Measurements from ENCODE around the gene SLC38A10. TPM values are rescaled to one million over a fixed set of nuclear protein-coding genes. Genes with fewer than 3 reads are reported as not detected.

Gene SLC38A10
- total RNA-seq, 1 donor from 2014 or later = 26.1 TPM

GRCh38 chr17:81250286-81251093 is 44.6 kb downstream of the SLC38A10 start:
- H3K27ac ChIP-seq (ENCODE audit: low read depth, low read length) = no peak overlapping the region
- no peak overlapping the region for H3K9ac ChIP-seq (ENCODE audit: low read depth in 1 of 3, low read length in 3 of 3)
- H3K4me1 ChIP-seq (ENCODE audit: control insufficient read depth in 3 of 3, insufficient read depth in 3 of 3, low read length in 3 of 3) = peaks cover 9 to 18% (median 10%) of the 10 kb centered on the region in 3 donors
- no peaks in the 10 kb centered on the region for H3K9me3 ChIP-seq (ENCODE audit: control insufficient read depth in 3 of 3, low read length in 3 of 3)
- H3K36me3 ChIP-seq (ENCODE audit: control insufficient read depth in 3 of 3, insufficient read depth in 3 of 3, low read length in 3 of 3) = peaks cover 4 to 19% (median 9%) of the 10 kb centered on the region in 3 donors
- H3K27me3 ChIP-seq (ENCODE audit: control insufficient read depth in 3 of 3, insufficient read depth in 3 of 3, low read length in 3 of 3) = no peaks in the 10 kb centered on the region
- no peak overlapping the region for H3K4me3 ChIP-seq (ENCODE audit: low read length in 3 of 3)

- no peak overlapping the region for H3K27ac ChIP-seq (ENCODE audit: low read depth, low read length)
- H3K36me3 ChIP-seq (ENCODE audit: control insufficient read depth in 3 of 3, insufficient read depth in 3 of 3, low read length in 3 of 3) = peaks cover 4 to 19% (median 9%) of the 10 kb centered on the region in 3 donors
- H3K9ac ChIP-seq (ENCODE audit: low read depth in 1 of 3, low read length in 3 of 3) = no peak overlapping the region
- no peaks in the 10 kb centered on the region for H3K9me3 ChIP-seq (ENCODE audit: control insufficient read depth in 3 of 3, low read length in 3 of 3)
- peaks cover 0 to 8% (median 0%) of the 10 kb centered on the region in 3 donors for H3K4me1 ChIP-seq (ENCODE audit: control insufficient read depth in 3 of 3, insufficient read depth in 3 of 3, low read length in 3 of 3)
- no peaks in the 10 kb centered on the region for H3K27me3 ChIP-seq (ENCODE audit: control insufficient read depth in 3 of 3, insufficient read depth in 3 of 3, low read length in 3 of 3)
- no peak overlapping the region for H3K4me3 ChIP-seq (ENCODE audit: low read length in 3 of 3)
These were observed 45.7 kb downstream of the SLC38A10 start for GRCh38 chr17:81249223-81250040.

GRCh38 chr17:81248649-81249048 is 46.5 kb downstream of the SLC38A10 start:
- no peaks in the 10 kb centered on the region for H3K4me1 ChIP-seq (ENCODE audit: control insufficient read depth in 3 of 3, insufficient read depth in 3 of 3, low read length in 3 of 3)
- no peak overlapping the region for H3K27ac ChIP-seq (ENCODE audit: low read depth, low read length)
- H3K27me3 ChIP-seq (ENCODE audit: control insufficient read depth in 3 of 3, insufficient read depth in 3 of 3, low read length in 3 of 3) = no peaks in the 10 kb centered on the region
- H3K9ac ChIP-seq (ENCODE audit: low read depth in 1 of 3, low read length in 3 of 3) = no peak overlapping the region
- peaks cover 4 to 19% (median 9%) of the 10 kb centered on the region in 3 donors for H3K36me3 ChIP-seq (ENCODE audit: control insufficient read depth in 3 of 3, insufficient read depth in 3 of 3, low read length in 3 of 3)
- H3K4me3 ChIP-seq (ENCODE audit: low read length in 3 of 3) = no peak overlapping the region
- H3K9me3 ChIP-seq (ENCODE audit: control insufficient read depth in 3 of 3, low read length in 3 of 3) = no peaks in the 10 kb centered on the region

- Histone ChIP-seq H3K4me3 (ENCODE audit: low read length in 3 of 3) (no peak overlapping the region), H3K9ac (ENCODE audit: low read depth in 1 of 3, low read length in 3 of 3) (no peak overlapping the region), H3K4me1 (ENCODE audit: control insufficient read depth in 3 of 3, insufficient read depth in 3 of 3, low read length in 3 of 3) (no peaks in the 10 kb centered on the region), H3K27me3 (ENCODE audit: control insufficient read depth in 3 of 3, insufficient read depth in 3 of 3, low read length in 3 of 3) (no peaks in the 10 kb centered on the region), H3K36me3 (ENCODE audit: control insufficient read depth in 3 of 3, insufficient read depth in 3 of 3, low read length in 3 of 3) (peaks cover 4 to 20% (median 9%) of the 10 kb centered on the region in 3 donors), H3K27ac (ENCODE audit: low read depth, low read length) (no peak overlapping the region), H3K9me3 (ENCODE audit: control insufficient read depth in 3 of 3, low read length in 3 of 3) (no peaks in the 10 kb centered on the region)
These were observed 47.6 kb downstream of the SLC38A10 start for GRCh38 chr17:81247339-81247990.

- Histone ChIP-seq H3K27me3 (ENCODE audit: control insufficient read depth in 3 of 3, insufficient read depth in 3 of 3, low read length in 3 of 3) (no peaks in the 10 kb centered on the region), H3K36me3 (ENCODE audit: control insufficient read depth in 3 of 3, insufficient read depth in 3 of 3, low read length in 3 of 3) (peaks cover 6 to 16% (median 7%) of the 10 kb centered on the region in 3 donors), H3K9ac (ENCODE audit: low read depth in 1 of 3, low read length in 3 of 3) (no peak overlapping the region), H3K9me3 (ENCODE audit: control insufficient read depth in 3 of 3, low read length in 3 of 3) (no peaks in the 10 kb centered on the region), H3K4me1 (ENCODE audit: control insufficient read depth in 3 of 3, insufficient read depth in 3 of 3, low read length in 3 of 3) (no peaks in the 10 kb centered on the region), H3K27ac (ENCODE audit: low read depth, low read length) (no peak overlapping the region), H3K4me3 (ENCODE audit: low read length in 3 of 3) (no peak overlapping the region)
These were observed 48.3 kb downstream of the SLC38A10 start for GRCh38 chr17:81246679-81247338.

- Histone ChIP-seq H3K4me3 (ENCODE audit: low read length in 3 of 3) (no peak overlapping the region), H3K4me1 (ENCODE audit: control insufficient read depth in 3 of 3, insufficient read depth in 3 of 3, low read length in 3 of 3) (no peaks in the 10 kb centered on the region), H3K36me3 (ENCODE audit: control insufficient read depth in 3 of 3, insufficient read depth in 3 of 3, low read length in 3 of 3) (peaks cover 5 to 18% (median 7%) of the 10 kb centered on the region in 3 donors), H3K27ac (ENCODE audit: low read depth, low read length) (no peak overlapping the region), H3K9ac (ENCODE audit: low read depth in 1 of 3, low read length in 3 of 3) (no peak overlapping the region), H3K27me3 (ENCODE audit: control insufficient read depth in 3 of 3, insufficient read depth in 3 of 3, low read length in 3 of 3) (no peaks in the 10 kb centered on the region), H3K9me3 (ENCODE audit: control insufficient read depth in 3 of 3, low read length in 3 of 3) (no peaks in the 10 kb centered on the region)
These were observed 48.8 kb downstream of the SLC38A10 start for GRCh38 chr17:81246343-81246670.

GRCh38 chr17:81245665-81246342 is 49.3 kb downstream of the SLC38A10 start:
- H3K9ac ChIP-seq (ENCODE audit: low read depth in 1 of 3, low read length in 3 of 3) = no peak overlapping the region
- H3K27me3 ChIP-seq (ENCODE audit: control insufficient read depth in 3 of 3, insufficient read depth in 3 of 3, low read length in 3 of 3) = no peaks in the 10 kb centered on the region
- no peaks in the 10 kb centered on the region for H3K9me3 ChIP-seq (ENCODE audit: control insufficient read depth in 3 of 3, low read length in 3 of 3)
- H3K4me3 ChIP-seq (ENCODE audit: low read length in 3 of 3) = no peak overlapping the region
- no peak overlapping the region for H3K27ac ChIP-seq (ENCODE audit: low read depth, low read length)
- peaks cover 5 to 21% (median 9%) of the 10 kb centered on the region in 3 donors for H3K36me3 ChIP-seq (ENCODE audit: control insufficient read depth in 3 of 3, insufficient read depth in 3 of 3, low read length in 3 of 3)
- peaks cover 0 to 1% (median 1%) of the 10 kb centered on the region in 3 donors for H3K4me1 ChIP-seq (ENCODE audit: control insufficient read depth in 3 of 3, insufficient read depth in 3 of 3, low read length in 3 of 3)

GRCh38 chr17:81245024-81245664 is 50.0 kb downstream of the SLC38A10 start:
- H3K9ac ChIP-seq (ENCODE audit: low read depth in 1 of 3, low read length in 3 of 3) = no peak overlapping the region
- no peak overlapping the region for H3K27ac ChIP-seq (ENCODE audit: low read depth, low read length)
- peaks cover 2 to 8% (median 6%) of the 10 kb centered on the region in 3 donors for H3K4me1 ChIP-seq (ENCODE audit: control insufficient read depth in 3 of 3, insufficient read depth in 3 of 3, low read length in 3 of 3)
- no peak overlapping the region for H3K4me3 ChIP-seq (ENCODE audit: low read length in 3 of 3)
- H3K9me3 ChIP-seq (ENCODE audit: control insufficient read depth in 3 of 3, low read length in 3 of 3) = no peaks in the 10 kb centered on the region
- H3K36me3 ChIP-seq (ENCODE audit: control insufficient read depth in 3 of 3, insufficient read depth in 3 of 3, low read length in 3 of 3) = peaks cover 5 to 15% (median 10%) of the 10 kb centered on the region in 3 donors
- no peaks in the 10 kb centered on the region for H3K27me3 ChIP-seq (ENCODE audit: control insufficient read depth in 3 of 3, insufficient read depth in 3 of 3, low read length in 3 of 3)

All from skeletal muscle tissue (tissue), 4 donors.